Measurements from ENCODE around the gene SMYD2. TPM values are rescaled to one million over a fixed set of nuclear protein-coding genes. Genes with fewer than 3 reads are reported as not detected.

Gene SMYD2
- total RNA-seq, 4 donors from 2014 or later, result 17.1 to 30.0 (median 26.2) TPM

DNA sequence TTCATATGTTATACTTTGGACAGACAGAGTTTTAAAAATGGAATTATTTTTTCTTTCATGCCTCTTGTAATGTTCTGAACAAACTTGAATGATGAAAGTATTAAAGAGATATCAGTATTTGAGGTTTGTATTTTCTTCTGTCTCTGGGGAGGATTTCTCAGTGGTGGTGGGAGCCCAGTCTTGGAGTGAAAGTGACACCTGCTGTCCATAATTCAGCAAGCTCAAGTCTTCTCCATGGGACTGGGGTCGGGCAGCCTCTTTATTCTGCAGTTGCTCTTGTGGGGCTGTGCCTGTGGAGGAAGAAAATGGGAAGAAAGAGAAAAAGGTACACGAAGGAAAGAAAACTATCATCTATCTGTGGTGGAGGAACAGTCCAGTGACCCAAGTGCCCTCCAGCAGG is 56.1 kb downstream of the SMYD2 start:
- intact Hi-C loops (cut with DNase I; ENCODE audit: low total_unique reads), result no loop called here
- 44 to 51% methylated on average over 2 of the region's 2 CpGs for WGBS, 2 donors
- H3K4me3 ChIP-seq (ENCODE audit: low read depth, poor library complexity, severe bottlenecking), result no peak overlapping the region
- TF ChIP-seq POLR2A (IDR thresholded peaks at IDR 0.05), result no peak
- no peak for TF ChIP-seq CTCF (IDR thresholded peaks at IDR 0.05)
- DNase-seq (ENCODE audit: low spot score in 2 of 2), result no peak

DNA sequence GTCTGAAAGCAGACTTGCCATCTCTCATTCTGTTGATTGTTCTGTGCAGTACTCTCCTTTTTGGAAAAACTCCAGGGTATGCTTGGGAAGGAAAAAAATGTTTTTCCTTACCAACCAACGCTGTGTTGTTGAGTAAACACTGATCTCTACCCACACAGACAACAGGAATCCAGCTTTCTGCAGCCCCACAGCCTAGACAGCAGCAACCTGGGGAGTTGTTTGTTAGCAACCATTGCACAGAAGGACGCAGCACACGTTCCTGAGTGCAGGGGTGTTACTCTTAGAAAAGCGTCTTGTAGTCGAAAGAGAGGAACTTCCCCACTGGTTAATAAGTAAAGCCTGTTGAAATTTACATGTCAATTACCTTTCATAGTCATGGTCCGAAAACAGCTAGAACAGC is 56.6 kb downstream of the SMYD2 start:
- intact Hi-C loops (cut with DNase I; ENCODE audit: low total_unique reads), result no loop called here
- DNase-seq (ENCODE audit: low spot score in 2 of 2), result no peak
- no peak overlapping the region for H3K4me3 ChIP-seq (ENCODE audit: low read depth, poor library complexity, severe bottlenecking)
- TF ChIP-seq POLR2A (IDR thresholded peaks at IDR 0.05), result no peak
- no peak for TF ChIP-seq CTCF (IDR thresholded peaks at IDR 0.05)
- 9 to 22% methylated on average over 6 of the region's 6 CpGs for WGBS, 2 donors

DNA sequence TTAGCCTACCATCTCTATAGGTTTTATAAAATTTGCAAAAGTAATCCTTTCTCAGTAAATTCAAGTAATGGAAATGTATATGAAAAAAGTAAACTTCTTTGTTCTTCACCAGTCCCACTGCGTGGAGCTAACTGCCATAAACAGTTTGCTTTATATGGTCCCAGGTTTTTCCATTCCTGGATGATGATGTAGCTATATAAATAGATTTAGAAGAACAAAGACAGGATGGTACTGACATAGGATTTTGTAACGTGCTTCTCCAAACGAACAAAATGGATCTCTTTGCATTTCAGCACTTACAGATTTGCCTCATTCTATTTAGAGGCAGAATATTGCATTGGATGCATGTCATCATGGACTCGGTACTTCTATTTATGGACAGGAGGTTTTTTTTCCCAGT is 57.3 kb downstream of the SMYD2 start:
- no peak for DNase-seq (ENCODE audit: low spot score in 2 of 2)
- H3K4me3 ChIP-seq (ENCODE audit: low read depth, poor library complexity, severe bottlenecking), result no peak overlapping the region
- 50 to 65% methylated on average over 4 of the region's 4 CpGs for WGBS, 2 donors
- intact Hi-C loops (cut with DNase I; ENCODE audit: low total_unique reads), result no loop called here
- no peak for TF ChIP-seq CTCF (IDR thresholded peaks at IDR 0.05)
- TF ChIP-seq POLR2A (IDR thresholded peaks at IDR 0.05), result no peak

DNA sequence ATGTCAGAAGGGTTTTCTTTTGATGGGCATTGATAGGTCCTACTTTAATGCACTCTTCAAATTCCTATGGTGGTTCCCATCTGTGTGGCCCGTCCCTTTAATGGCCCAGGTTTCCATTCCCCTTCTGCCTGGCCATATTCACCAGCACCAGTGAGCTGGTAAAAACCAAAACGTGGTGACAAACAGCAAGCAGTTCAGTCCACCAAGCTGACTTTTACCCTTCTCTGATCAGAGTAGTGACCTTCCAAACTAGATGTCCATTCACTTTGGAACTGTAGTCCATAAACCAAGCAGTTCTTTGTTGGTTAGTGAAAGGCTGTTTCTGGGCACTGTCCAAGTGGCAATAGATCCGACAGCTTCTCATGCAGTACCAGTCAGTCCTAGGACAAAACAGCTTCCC is 60.5 kb downstream of the SMYD2 start:
- 84 to 88% methylated on average over 3 of the region's 3 CpGs for WGBS, 2 donors
- H3K4me3 ChIP-seq (ENCODE audit: low read depth, poor library complexity, severe bottlenecking), result no peak overlapping the region
- no peak for DNase-seq (ENCODE audit: low spot score in 2 of 2)
- intact Hi-C loops (cut with DNase I; ENCODE audit: low total_unique reads), result no loop called here
- TF ChIP-seq CTCF (IDR thresholded peaks at IDR 0.05) (no peak), POLR2A (IDR thresholded peaks at IDR 0.05) (no peak)

- 77 to 82% methylated on average over 3 of the region's 3 CpGs for WGBS, 2 donors
- DNase-seq (ENCODE audit: low spot score in 2 of 2), result no peak
- H3K4me3 ChIP-seq (ENCODE audit: low read depth, poor library complexity, severe bottlenecking), result no peak overlapping the region
- TF ChIP-seq POLR2A (IDR thresholded peaks at IDR 0.05) (no peak), CTCF (IDR thresholded peaks at IDR 0.05) (no peak)
- intact Hi-C loops (cut with DNase I; ENCODE audit: low total_unique reads), result no loop called here
Measured at GRCh38 chr1:214341932-214342331, 61.0 kb downstream of the SMYD2 start.

DNA sequence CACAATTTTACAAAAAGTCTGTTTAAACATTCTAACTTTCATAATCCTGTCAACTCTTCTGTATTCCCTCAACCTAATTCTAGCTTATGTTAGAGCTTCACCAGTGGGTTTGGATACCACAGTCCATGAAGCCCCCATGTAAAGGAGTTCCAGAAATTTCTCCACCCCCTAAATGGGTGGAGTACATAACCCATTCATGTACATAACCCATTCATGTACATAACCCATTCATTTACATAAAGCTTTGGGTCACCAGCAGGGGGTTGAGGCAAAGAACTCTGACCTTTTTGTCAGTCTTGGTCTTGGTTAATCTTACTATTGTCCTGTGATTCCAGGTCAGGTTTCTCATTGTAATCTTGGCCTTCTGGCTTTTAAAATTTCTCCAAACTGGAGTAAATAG is 61.6 kb downstream of the SMYD2 start:
- TF ChIP-seq POLR2A (IDR thresholded peaks at IDR 0.05) (no peak), CTCF (IDR thresholded peaks at IDR 0.05) (no peak)
- DNase-seq (ENCODE audit: low spot score in 2 of 2), result no peak
- no peak overlapping the region for H3K4me3 ChIP-seq (ENCODE audit: low read depth, poor library complexity, severe bottlenecking)
- intact Hi-C loops (cut with DNase I; ENCODE audit: low total_unique reads), result no loop called here

All from lower leg skin (tissue), 4 donors.